Mesothelial cell of epicardium (in vitro differentiated cells): ENCODE measurements around the gene GRAP. TPM values are rescaled to one million over a fixed set of nuclear protein-coding genes. Genes with fewer than 3 reads are reported as not detected.

ENCODE experiments used
- DNase-seq, 2 experiments: peaks; one replicate each; pipeline ENCODE4 v3.0.0; 2021; ENCODE audit warnings: low spot score in 2 of 2; ENCODE audit not compliant: unreplicated experiment in 2 of 2
- H3K27ac Mint-ChIP-seq: 2 replicates; pipeline ENCODE4 v1.8.0; 2021; ENCODE audit warnings: mixed read lengths
- H3K27me3 Mint-ChIP-seq: 2 replicates; pipeline ENCODE4 v1.8.0; 2021; ENCODE audit warnings: low read depth, mixed read lengths
- H3K36me3 Mint-ChIP-seq: 2 replicates; pipeline ENCODE4 v1.8.0; 2021; ENCODE audit warnings: mixed read lengths
- H3K4me1 Mint-ChIP-seq: 2 replicates; pipeline ENCODE4 v1.8.0; 2021; ENCODE audit warnings: mixed read lengths
- H3K4me3 Mint-ChIP-seq: 2 replicates; pipeline ENCODE4 v1.8.0; 2021; ENCODE audit warnings: mild to moderate bottlenecking, moderate library complexity, mixed read lengths
- H3K9me3 Mint-ChIP-seq: 2 replicates; pipeline ENCODE4 v1.8.0; 2021; ENCODE audit warnings: mixed read lengths
- CTCF ChIP-seq: fragments of 200-600 bp; sonication (generic); IDR thresholded peaks from one replicate; pipeline ENCODE4 v1.5.0; 2021; ENCODE audit warnings: antibody characterized with exemption; ENCODE audit not compliant: unreplicated experiment
- total RNA-seq: library from RNA; stranded (reverse); gene quantifications from 3 replicates; pipeline ENCODE4 v1.2.1, GENCODE V29; 2021

Gene GRAP
- total RNA-seq, 1 donor from 2014 or later: 1.8 TPM

DNA sequence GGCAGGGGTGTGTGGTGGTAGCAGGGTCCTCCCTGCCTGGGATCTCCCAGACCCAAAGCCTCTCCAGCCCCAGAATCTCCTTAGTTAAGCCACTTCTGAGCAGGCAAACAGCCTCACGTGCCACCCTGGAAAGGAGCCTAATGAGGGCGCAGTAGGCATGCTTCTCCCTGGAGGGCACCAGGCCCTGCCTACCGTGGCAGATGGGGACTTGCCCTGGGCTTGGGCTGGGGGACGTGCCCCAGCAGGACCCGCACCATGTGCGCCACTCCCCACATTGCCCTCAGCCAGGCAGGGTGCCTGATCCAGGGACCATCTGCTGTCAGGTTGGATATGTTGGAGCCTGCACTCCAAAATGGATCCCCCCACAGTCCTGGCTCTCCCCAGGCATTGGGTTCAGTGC lies 56.4 kb downstream of the GRAP start:
- H3K27me3 Mint-ChIP-seq: no peaks in the 10 kb centered on the region
- no peak overlapping the region for H3K27ac Mint-ChIP-seq
- H3K9me3 Mint-ChIP-seq: peaks cover 5% of the 10 kb centered on the region
- peaks cover 9% of the 10 kb centered on the region for H3K4me1 Mint-ChIP-seq
- DNase-seq: no peak
- TF ChIP-seq CTCF: no peak
- H3K4me3 Mint-ChIP-seq: no peak overlapping the region
- peaks cover 10% of the 10 kb centered on the region for H3K36me3 Mint-ChIP-seq

- no peak for DNase-seq
- Mint-ChIP-seq H3K4me1 (peaks cover 1% of the 10 kb centered on the region), H3K27me3 (no peaks in the 10 kb centered on the region), H3K4me3 (no peak overlapping the region), H3K36me3 (peaks cover 4% of the 10 kb centered on the region), H3K9me3 (no peaks in the 10 kb centered on the region), H3K27ac (no peak overlapping the region)
- TF ChIP-seq CTCF: no peak
These were observed 58.1 kb downstream of the GRAP start for GRCh38 chr17:18988546-18989173.

DNA sequence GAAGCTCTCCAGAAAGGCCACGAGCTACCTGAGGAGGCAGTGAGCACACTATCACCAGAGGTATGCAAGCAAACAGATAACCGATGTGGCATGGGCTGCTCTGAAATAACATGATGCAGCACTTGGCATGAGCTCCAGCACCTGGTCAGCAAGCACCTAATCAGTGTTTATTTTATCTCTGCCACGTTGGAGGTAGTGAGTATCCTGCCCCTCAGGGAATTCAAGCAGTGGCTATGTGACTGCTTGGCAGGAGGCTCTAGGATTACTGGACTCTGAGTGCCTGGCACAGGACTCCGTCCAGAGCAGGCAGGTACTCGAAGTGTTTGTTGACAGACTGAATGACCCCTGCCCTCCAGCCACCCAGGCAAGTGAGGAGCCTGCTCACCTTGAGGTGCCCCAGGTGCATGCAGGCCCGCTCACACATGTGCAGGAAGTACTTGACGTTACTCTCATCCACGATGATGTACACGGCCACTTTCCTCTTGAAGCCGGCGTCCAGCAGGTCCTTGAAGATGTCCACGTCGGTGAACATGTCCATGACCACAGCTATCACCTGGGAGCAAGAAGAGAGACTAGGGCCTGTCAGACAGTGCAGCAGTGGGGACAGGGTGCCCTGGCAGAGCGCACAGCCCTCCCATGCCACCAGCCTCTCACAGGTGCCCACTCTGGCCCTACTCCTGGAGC lies 58.8 kb downstream of the GRAP start:
- Mint-ChIP-seq H3K27ac (no peak overlapping the region), H3K27me3 (no peaks in the 10 kb centered on the region), H3K9me3 (no peaks in the 10 kb centered on the region), H3K4me1 (no peaks in the 10 kb centered on the region), H3K36me3 (peaks cover 4% of the 10 kb centered on the region), H3K4me3 (no peak overlapping the region)
- TF ChIP-seq CTCF: no peak
- DNase-seq: no peak

- H3K4me1 Mint-ChIP-seq: no peaks in the 10 kb centered on the region
- H3K4me3 Mint-ChIP-seq: no peak overlapping the region
- no peaks in the 10 kb centered on the region for H3K9me3 Mint-ChIP-seq
- no peak for DNase-seq
- peaks cover 4% of the 10 kb centered on the region for H3K36me3 Mint-ChIP-seq
- no peaks in the 10 kb centered on the region for H3K27me3 Mint-ChIP-seq
- no peak overlapping the region for H3K27ac Mint-ChIP-seq
- no peak for TF ChIP-seq CTCF
These were observed 59.5 kb downstream of the GRAP start for GRCh38 chr17:18987230-18987610.

DNA sequence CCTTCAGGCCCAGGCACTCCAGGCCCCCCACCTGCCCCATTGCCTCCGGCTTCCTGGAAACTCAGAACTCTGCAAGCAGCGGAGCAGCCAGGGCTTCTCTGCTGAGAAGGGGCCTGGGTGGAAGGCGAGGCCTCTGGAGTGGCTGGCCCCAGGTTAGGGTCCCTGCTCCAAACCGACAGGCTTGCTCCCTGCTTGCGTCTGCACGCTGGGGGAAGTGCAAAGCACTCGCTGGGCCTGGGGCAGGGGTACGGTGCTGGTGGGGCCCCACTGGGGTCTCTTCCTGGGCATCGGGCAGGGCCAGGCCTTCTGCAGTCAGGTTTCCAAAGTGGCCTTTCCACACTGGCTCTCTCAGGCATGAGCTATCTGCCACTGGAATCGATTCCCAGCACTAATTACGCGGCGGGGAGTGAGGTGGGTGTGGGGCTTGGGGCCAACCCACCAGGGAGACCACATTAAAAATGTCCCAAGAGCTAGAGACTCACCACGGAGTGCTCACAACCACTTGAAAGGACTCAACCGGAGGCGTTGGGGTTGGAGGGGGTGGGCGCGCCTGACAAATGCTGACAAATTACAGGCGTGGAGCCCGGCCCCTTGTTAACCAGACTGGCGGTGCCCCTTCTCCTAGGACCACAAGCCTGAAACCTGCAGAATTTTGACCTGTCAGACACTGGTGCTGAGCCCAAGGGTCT lies 60.1 kb downstream of the GRAP start:
- Mint-ChIP-seq H3K27ac (no peak overlapping the region), H3K4me1 (no peaks in the 10 kb centered on the region), H3K9me3 (no peaks in the 10 kb centered on the region), H3K27me3 (no peaks in the 10 kb centered on the region), H3K4me3 (no peak overlapping the region), H3K36me3 (peaks cover 4% of the 10 kb centered on the region)
- no peak for TF ChIP-seq CTCF
- no peak for DNase-seq
